ENCODE measurements around the gene KCNQ4.

Gene KCNQ4

DNA sequence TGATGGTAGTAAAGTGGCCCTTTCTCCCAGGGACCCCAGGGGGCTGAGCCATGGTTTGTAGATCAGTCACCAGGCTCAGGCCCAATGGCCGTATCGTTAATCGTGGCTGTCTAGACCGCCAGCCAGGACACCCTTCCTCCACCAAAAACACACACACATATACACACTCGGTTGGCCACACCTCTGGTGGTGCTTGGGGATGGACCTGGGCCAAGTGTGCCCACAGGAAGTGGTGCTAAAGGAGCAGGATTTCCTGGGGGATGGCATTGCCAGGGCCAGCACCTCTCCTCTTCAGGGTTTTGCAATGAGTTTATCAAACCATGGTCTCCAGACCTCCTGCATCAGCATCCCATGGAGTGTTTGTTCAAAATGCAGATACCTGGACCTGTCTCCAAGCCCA, 42.4 kb downstream of the KCNQ4 start:
- no peak for ATAC-seq
- TF ChIP-seq ISL1 (CRISPR knock-in tag; IDR thresholded peaks at IDR 0.05), result no peak
- TF ChIP-seq, protein P1, sequence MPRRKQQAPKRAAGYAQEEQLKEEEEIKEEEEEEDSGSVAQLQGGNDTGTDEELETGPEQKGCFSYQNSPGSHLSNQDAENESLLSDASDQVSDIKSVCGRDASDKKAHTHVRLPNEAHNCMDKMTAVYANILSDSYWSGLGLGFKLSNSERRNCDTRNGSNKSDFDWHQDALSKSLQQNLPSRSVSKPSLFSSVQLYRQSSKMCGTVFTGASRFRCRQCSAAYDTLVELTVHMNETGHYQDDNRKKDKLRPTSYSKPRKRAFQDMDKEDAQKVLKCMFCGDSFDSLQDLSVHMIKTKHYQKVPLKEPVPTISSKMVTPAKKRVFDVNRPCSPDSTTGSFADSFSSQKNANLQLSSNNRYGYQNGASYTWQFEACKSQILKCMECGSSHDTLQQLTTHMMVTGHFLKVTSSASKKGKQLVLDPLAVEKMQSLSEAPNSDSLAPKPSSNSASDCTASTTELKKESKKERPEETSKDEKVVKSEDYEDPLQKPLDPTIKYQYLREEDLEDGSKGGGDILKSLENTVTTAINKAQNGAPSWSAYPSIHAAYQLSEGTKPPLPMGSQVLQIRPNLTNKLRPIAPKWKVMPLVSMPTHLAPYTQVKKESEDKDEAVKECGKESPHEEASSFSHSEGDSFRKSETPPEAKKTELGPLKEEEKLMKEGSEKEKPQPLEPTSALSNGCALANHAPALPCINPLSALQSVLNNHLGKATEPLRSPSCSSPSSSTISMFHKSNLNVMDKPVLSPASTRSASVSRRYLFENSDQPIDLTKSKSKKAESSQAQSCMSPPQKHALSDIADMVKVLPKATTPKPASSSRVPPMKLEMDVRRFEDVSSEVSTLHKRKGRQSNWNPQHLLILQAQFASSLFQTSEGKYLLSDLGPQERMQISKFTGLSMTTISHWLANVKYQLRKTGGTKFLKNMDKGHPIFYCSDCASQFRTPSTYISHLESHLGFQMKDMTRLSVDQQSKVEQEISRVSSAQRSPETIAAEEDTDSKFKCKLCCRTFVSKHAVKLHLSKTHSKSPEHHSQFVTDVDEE (CRISPR knock-in tag; IDR thresholded peaks at IDR 0.05), result no peak
- no peak for TF ChIP-seq BACH2 (CRISPR knock-in tag; IDR thresholded peaks at IDR 0.05; ENCODE audit: borderline replicate concordance)
- no peak for TF ChIP-seq SNAI2 (CRISPR knock-in tag; IDR thresholded peaks at IDR 0.05)
- no peak for TF ChIP-seq ZNF70 (CRISPR knock-in tag; IDR thresholded peaks at IDR 0.05)
- TF ChIP-seq GLIS3 (CRISPR knock-in tag; IDR thresholded peaks at IDR 0.05), result no peak
- TF ChIP-seq ARNTL (CRISPR knock-in tag; IDR thresholded peaks at IDR 0.05; ENCODE audit: borderline replicate concordance, low read depth), result no peak
- TF ChIP-seq TCF4 (CRISPR knock-in tag; IDR thresholded peaks at IDR 0.05; ENCODE audit: borderline replicate concordance), result no peak
- TF ChIP-seq, protein P2, sequence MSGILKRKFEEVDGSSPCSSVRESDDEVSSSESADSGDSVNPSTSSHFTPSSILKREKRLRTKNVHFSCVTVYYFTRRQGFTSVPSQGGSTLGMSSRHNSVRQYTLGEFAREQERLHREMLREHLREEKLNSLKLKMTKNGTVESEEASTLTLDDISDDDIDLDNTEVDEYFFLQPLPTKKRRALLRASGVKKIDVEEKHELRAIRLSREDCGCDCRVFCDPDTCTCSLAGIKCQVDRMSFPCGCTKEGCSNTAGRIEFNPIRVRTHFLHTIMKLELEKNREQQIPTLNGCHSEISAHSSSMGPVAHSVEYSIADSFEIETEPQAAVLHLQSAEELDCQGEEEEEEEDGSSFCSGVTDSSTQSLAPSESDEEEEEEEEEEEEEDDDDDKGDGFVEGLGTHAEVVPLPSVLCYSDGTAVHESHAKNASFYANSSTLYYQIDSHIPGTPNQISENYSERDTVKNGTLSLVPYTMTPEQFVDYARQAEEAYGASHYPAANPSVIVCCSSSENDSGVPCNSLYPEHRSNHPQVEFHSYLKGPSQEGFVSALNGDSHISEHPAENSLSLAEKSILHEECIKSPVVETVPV (CRISPR knock-in tag; IDR thresholded peaks at IDR 0.05), result no peak
- TF ChIP-seq ZNF565 (CRISPR knock-in tag; conservative IDR thresholded peaks at IDR 0.05; ENCODE audit: low read depth), result no peak
- no peak for TF ChIP-seq OSR1 (CRISPR knock-in tag; IDR thresholded peaks at IDR 0.05)
- TF ChIP-seq, protein P3, sequence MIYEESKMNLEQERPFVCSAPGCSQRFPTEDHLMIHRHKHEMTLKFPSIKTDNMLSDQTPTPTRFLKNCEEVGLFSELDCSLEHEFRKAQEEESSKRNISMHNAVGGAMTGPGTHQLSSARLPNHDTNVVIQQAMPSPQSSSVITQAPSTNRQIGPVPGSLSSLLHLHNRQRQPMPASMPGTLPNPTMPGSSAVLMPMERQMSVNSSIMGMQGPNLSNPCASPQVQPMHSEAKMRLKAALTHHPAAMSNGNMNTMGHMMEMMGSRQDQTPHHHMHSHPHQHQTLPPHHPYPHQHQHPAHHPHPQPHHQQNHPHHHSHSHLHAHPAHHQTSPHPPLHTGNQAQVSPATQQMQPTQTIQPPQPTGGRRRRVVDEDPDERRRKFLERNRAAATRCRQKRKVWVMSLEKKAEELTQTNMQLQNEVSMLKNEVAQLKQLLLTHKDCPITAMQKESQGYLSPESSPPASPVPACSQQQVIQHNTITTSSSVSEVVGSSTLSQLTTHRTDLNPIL (CRISPR knock-in tag; IDR thresholded peaks at IDR 0.05; ENCODE audit: low read depth), result no peak
- no peak for TF ChIP-seq ZC3H10 (CRISPR knock-in tag; IDR thresholded peaks at IDR 0.05)
- TF ChIP-seq TOX (CRISPR knock-in tag; IDR thresholded peaks at IDR 0.05; ENCODE audit: borderline replicate concordance), result no peak

DNA sequence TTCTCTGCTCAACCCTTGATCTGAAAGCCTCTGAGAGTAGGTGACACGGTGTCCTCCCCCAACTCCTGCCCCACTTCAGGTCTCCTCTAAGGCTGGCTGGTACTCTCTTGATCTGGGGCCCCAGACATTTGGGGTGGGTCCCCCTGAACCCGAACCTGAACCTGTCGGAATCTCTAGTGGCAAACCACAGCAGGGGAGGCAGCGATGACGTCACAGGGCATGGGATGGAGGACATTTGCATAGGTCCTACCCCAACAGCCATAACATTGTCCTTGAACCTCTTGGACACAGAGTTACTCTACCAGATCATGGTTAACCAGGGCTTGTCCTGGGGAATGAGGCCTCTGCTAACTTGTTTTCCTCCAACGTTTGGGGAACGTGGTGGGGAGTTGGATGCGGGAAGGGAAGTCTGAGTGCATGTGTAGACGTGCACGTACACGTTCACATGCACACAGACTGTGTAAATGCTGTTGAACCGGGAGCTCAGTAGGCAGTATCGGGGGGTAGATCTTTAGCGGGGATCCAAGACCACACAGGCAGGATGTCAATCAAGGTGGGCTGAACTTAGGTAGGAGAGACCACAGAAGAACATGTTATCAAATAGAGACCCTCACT, 46.2 kb downstream of the KCNQ4 start:
- TF ChIP-seq ESRRG (CRISPR knock-in tag; IDR thresholded peaks at IDR 0.05), result no peak
- TF ChIP-seq, protein P4, sequence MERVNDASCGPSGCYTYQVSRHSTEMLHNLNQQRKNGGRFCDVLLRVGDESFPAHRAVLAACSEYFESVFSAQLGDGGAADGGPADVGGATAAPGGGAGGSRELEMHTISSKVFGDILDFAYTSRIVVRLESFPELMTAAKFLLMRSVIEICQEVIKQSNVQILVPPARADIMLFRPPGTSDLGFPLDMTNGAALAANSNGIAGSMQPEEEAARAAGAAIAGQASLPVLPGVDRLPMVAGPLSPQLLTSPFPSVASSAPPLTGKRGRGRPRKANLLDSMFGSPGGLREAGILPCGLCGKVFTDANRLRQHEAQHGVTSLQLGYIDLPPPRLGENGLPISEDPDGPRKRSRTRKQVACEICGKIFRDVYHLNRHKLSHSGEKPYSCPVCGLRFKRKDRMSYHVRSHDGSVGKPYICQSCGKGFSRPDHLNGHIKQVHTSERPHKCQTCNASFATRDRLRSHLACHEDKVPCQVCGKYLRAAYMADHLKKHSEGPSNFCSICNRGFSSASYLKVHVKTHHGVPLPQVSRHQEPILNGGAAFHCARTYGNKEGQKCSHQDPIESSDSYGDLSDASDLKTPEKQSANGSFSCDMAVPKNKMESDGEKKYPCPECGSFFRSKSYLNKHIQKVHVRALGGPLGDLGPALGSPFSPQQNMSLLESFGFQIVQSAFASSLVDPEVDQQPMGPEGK (CRISPR knock-in tag; IDR thresholded peaks at IDR 0.05; ENCODE audit: borderline replicate concordance), result no peak
- TF ChIP-seq, protein P2 (CRISPR knock-in tag; IDR thresholded peaks at IDR 0.05), result no peak
- TF ChIP-seq ZNF70 (CRISPR knock-in tag; IDR thresholded peaks at IDR 0.05), result no peak
- TF ChIP-seq, protein P1 (CRISPR knock-in tag; IDR thresholded peaks at IDR 0.05), result no peak
- TF ChIP-seq PPARA (CRISPR knock-in tag; IDR thresholded peaks at IDR 0.05; ENCODE audit: borderline replicate concordance), result no peak
- TF ChIP-seq CSDC2 (CRISPR knock-in tag; IDR thresholded peaks at IDR 0.05), result no peak
- TF ChIP-seq ARNTL (CRISPR knock-in tag; IDR thresholded peaks at IDR 0.05; ENCODE audit: borderline replicate concordance, low read depth), result no peak
- TF ChIP-seq, protein P3 (CRISPR knock-in tag; IDR thresholded peaks at IDR 0.05; ENCODE audit: low read depth), result no peak
- TF ChIP-seq, protein P5, sequence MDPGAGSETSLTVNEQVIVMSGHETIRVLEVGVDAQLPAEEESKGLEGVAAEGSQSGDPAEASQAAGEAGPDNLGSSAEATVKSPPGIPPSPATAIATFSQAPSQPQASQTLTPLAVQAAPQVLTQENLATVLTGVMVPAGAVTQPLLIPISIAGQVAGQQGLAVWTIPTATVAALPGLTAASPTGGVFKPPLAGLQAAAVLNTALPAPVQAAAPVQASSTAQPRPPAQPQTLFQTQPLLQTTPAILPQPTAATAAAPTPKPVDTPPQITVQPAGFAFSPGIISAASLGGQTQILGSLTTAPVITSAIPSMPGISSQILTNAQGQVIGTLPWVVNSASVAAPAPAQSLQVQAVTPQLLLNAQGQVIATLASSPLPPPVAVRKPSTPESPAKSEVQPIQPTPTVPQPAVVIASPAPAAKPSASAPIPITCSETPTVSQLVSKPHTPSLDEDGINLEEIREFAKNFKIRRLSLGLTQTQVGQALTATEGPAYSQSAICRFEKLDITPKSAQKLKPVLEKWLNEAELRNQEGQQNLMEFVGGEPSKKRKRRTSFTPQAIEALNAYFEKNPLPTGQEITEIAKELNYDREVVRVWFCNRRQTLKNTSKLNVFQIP (CRISPR knock-in tag; IDR thresholded peaks at IDR 0.05; ENCODE audit: borderline replicate concordance, low read depth), result no peak
- no peak for TF ChIP-seq RARB (CRISPR knock-in tag; IDR thresholded peaks at IDR 0.05)
- TF ChIP-seq SNAI2 (CRISPR knock-in tag; IDR thresholded peaks at IDR 0.05), result no peak
- no peak for TF ChIP-seq TCF4 (CRISPR knock-in tag; IDR thresholded peaks at IDR 0.05; ENCODE audit: borderline replicate concordance)
- TF ChIP-seq ZFP30 (CRISPR knock-in tag; IDR thresholded peaks at IDR 0.05), result no peak
- ATAC-seq, result no peak
